Fibroblast of lung (primary cell): ENCODE results near the gene ASTN2. TPM values are rescaled to one million over a fixed set of nuclear protein-coding genes. Genes with fewer than 3 reads are reported as not detected.

Experiments used
- DNase-seq, 2 donors: peaks; one replicate each; pipeline versions ENCODE4 v3.0.0 to v3.0.0-alpha.2; 2010; ENCODE audit warnings: low read depth in 2 of 2
- H2AFZ ChIP-seq: 2 replicates; pipeline ENCODE4 v1.5.1; 2012; ENCODE audit warnings: low read length, control low read depth, inconsistent platforms
- H3K27ac ChIP-seq: 2 replicates; pipeline ENCODE4 v1.5.1; 2011; ENCODE audit warnings: low read length, control low read depth; ENCODE audit not compliant: insufficient read depth
- H3K27me3 ChIP-seq: 2 replicates; pipeline ENCODE4 v1.5.1; 2011; ENCODE audit warnings: mild to moderate bottlenecking, low read length; ENCODE audit not compliant: control insufficient read depth, insufficient read depth
- H3K36me3 ChIP-seq: 2 replicates; pipeline ENCODE4 v1.5.1; 2011; ENCODE audit warnings: low read length; ENCODE audit not compliant: control insufficient read depth, insufficient read depth
- H3K4me1 ChIP-seq: 2 replicates; pipeline ENCODE4 v1.5.1; 2011; ENCODE audit warnings: low read length; ENCODE audit not compliant: control insufficient read depth, insufficient read depth; ENCODE audit errors: extremely low read depth
- H3K4me2 ChIP-seq: 2 replicates; pipeline ENCODE4 v1.5.1; 2011; ENCODE audit warnings: low read length, control low read depth; ENCODE audit not compliant: insufficient read depth; ENCODE audit errors: extremely low read depth
- H3K4me3 ChIP-seq, 4 experiments: fragments of 200-600 bp in 1 of 4; sonication (generic) in 1 of 4; replicated peaks in 1 of 4; 2 replicates each; pipeline ENCODE4 v1.5.1; 2011 to 2016; ENCODE audit warnings: low read length in 4 of 4, low read depth in 3 of 4, mild to moderate bottlenecking in 3 of 4, control low read depth in 2 of 4, inconsistent platforms in 1 of 4, mixed read lengths in 1 of 4; ENCODE audit not compliant: insufficient read depth in 1 of 4; ENCODE audit errors: control extremely low read depth in 1 of 4
- H3K79me2 ChIP-seq: 2 replicates; pipeline ENCODE4 v1.5.1; 2012; ENCODE audit warnings: mild to moderate bottlenecking, low read length, inconsistent platforms; ENCODE audit not compliant: control insufficient read depth, insufficient read depth
- H3K9ac ChIP-seq: 2 replicates; pipeline ENCODE4 v1.5.1; 2011; ENCODE audit warnings: mild to moderate bottlenecking, low read length, control low read depth; ENCODE audit not compliant: insufficient read depth
- H3K9me3 ChIP-seq: 2 replicates; pipeline ENCODE4 v1.5.1; 2012; ENCODE audit warnings: low read depth, low read length; ENCODE audit not compliant: control insufficient read depth, insufficient read depth
- H4K20me1 ChIP-seq: 2 replicates; pipeline ENCODE4 v1.5.1; 2011; ENCODE audit warnings: low read length; ENCODE audit not compliant: control insufficient read depth, insufficient read depth; ENCODE audit errors: extremely low read depth
- CTCF ChIP-seq, 2 donors: IDR thresholded peaks in 1 of 2; conservative IDR thresholded peaks in 1 of 2; 1 replicate in 1 of 2; 2 replicates in 1 of 2; pipeline ENCODE4 v1.5.1; 2011 to 2012; ENCODE audit warnings: low read length in 2 of 2, control low read depth in 1 of 2, inconsistent platforms in 1 of 2, low read depth in 1 of 2, mild to moderate bottlenecking in 1 of 2
- EZH2 ChIP-seq: IDR thresholded peaks from 2 replicates; pipeline ENCODE4 v1.5.1; 2012; ENCODE audit warnings: low read length, control low read depth, mild to moderate bottlenecking; ENCODE audit errors: missing control alignments
- polyA plus RNA-seq, 2 donors: library from polyadenylated mRNA; depleted of rRNA in 1 of 2; stranded (reverse) in 1 of 2; unstranded in 1 of 2; fragments of >200 nt; gene quantifications; 2 replicates each; pipeline ENCODE4 v1.2.1, GENCODE V29; 2011 to 2012; ENCODE audit warnings: missing spikeins in 1 of 2
- total RNA-seq: library from RNA; depleted of rRNA; stranded (reverse); fragments of >200 nt; gene quantifications from 2 replicates; pipeline ENCODE4 v1.2.1, GENCODE V29; 2014

Gene ASTN2
- total and polyA plus RNA-seq, 2 donors (not counting 1 experiment from before 2014, with no cell fraction given) = 2.2 to 19.2 TPM

GRCh38 chr9:117286245-117286644 lies 128.6 kb downstream of the ASTN2 start:
- no peak overlapping the region for H3K9ac ChIP-seq
- H3K4me3 ChIP-seq = no peak overlapping the region
- no peaks in the 10 kb centered on the region for H3K9me3 ChIP-seq
- no peak overlapping the region for H2AFZ ChIP-seq
- no peak for DNase-seq
- no peaks in the 10 kb centered on the region for H3K79me2 ChIP-seq
- no peaks in the 10 kb centered on the region for H3K27me3 ChIP-seq
- no peaks in the 10 kb centered on the region for H3K36me3 ChIP-seq
- no peaks in the 10 kb centered on the region for H3K4me1 ChIP-seq
- no peak overlapping the region for H3K4me2 ChIP-seq
- no peaks in the 10 kb centered on the region for H4K20me1 ChIP-seq
- TF ChIP-seq CTCF (conservative IDR thresholded peaks at IDR 0.05 in 1 of 2, IDR thresholded peaks at IDR 0.05 in 1 of 2; ENCODE audit: low read depth in 1 of 2, low read length in 2 of 2) = no peak
- no peak for TF ChIP-seq EZH2
- no peak overlapping the region for H3K27ac ChIP-seq

GRCh38 chr9:117284414-117284813 lies 130.4 kb downstream of the ASTN2 start:
- Histone ChIP-seq H3K4me2 (no peak overlapping the region), H3K9me3 (no peaks in the 10 kb centered on the region), H3K4me1 (no peaks in the 10 kb centered on the region), H3K4me3 (no peak overlapping the region), H3K27me3 (no peaks in the 10 kb centered on the region), H4K20me1 (no peaks in the 10 kb centered on the region), H2AFZ (no peak overlapping the region), H3K36me3 (no peaks in the 10 kb centered on the region), H3K79me2 (no peaks in the 10 kb centered on the region), H3K9ac (no peak overlapping the region), H3K27ac (no peak overlapping the region)
- TF ChIP-seq EZH2 = no peak
- DNase-seq = no peak

- TF ChIP-seq EZH2 = no peak
- no peak for TF ChIP-seq CTCF (conservative IDR thresholded peaks at IDR 0.05 in 1 of 2, IDR thresholded peaks at IDR 0.05 in 1 of 2; ENCODE audit: low read depth in 1 of 2, low read length in 2 of 2)
- Histone ChIP-seq H2AFZ (no peak overlapping the region), H3K4me1 (no peaks in the 10 kb centered on the region), H3K4me3 (no peak overlapping the region), H3K9me3 (no peaks in the 10 kb centered on the region), H3K27ac (no peak overlapping the region), H3K27me3 (no peaks in the 10 kb centered on the region), H3K9ac (no peak overlapping the region), H3K36me3 (no peaks in the 10 kb centered on the region), H4K20me1 (no peaks in the 10 kb centered on the region), H3K79me2 (no peaks in the 10 kb centered on the region), H3K4me2 (no peak overlapping the region)
- no peak for DNase-seq
These were observed 132.3 kb downstream of the ASTN2 start for GRCh38 chr9:117282541-117282940.
